Loucy (cell line): ENCODE results near the gene FGR.

ENCODE experiments used
- H2AFZ ChIP-seq: fragments of 200-600 bp; sonication (generic); 2 replicates; pipeline ENCODE4 v1.6.0; 2016; ENCODE audit warnings: antibody characterized with exemption, mild to moderate bottlenecking, low read length, moderate library complexity
- H3F3A ChIP-seq: fragments of 200-600 bp; 2 replicates; pipeline ENCODE4 v1.6.0; 2016; ENCODE audit warnings: antibody characterized with exemption, low read depth, mild to moderate bottlenecking
- H3K27me3 ChIP-seq: fragments of 200-600 bp; sonication (generic); 2 replicates; pipeline ENCODE4 v1.6.1; 2014; ENCODE audit warnings: low read length, mild to moderate bottlenecking; ENCODE audit not compliant: insufficient read depth, poor library complexity, severe bottlenecking
- H3K36me3 ChIP-seq: fragments of 200-600 bp; sonication (generic); 2 replicates; pipeline ENCODE4 v1.6.1; 2016; ENCODE audit warnings: low read length; ENCODE audit not compliant: insufficient read depth
- H3K4me1 ChIP-seq: fragments of 200-600 bp; sonication (generic); 2 replicates; pipeline ENCODE4 v1.5.1; 2014; ENCODE audit warnings: low read length, mild to moderate bottlenecking; ENCODE audit not compliant: insufficient read depth, poor library complexity, severe bottlenecking
- H3K4me2 ChIP-seq: fragments of 200-600 bp; sonication (generic); 2 replicates; pipeline ENCODE4 v1.6.0; 2014; ENCODE audit warnings: antibody characterized with exemption, low read length, low read depth, mild to moderate bottlenecking; ENCODE audit not compliant: poor library complexity, severe bottlenecking
- H3K4me3 ChIP-seq: fragments of 200-600 bp; sonication (generic); 2 replicates; pipeline ENCODE4 v1.5.1; 2014; ENCODE audit warnings: low read length, mild to moderate bottlenecking, mixed read lengths; ENCODE audit not compliant: poor library complexity, severe bottlenecking
- H3K79me2 ChIP-seq: fragments of 200-600 bp; sonication (generic); 2 replicates; pipeline ENCODE4 v1.6.1; 2014; ENCODE audit warnings: low read length; ENCODE audit not compliant: insufficient read depth
- H3K9ac ChIP-seq: fragments of 200-600 bp; sonication (generic); 2 replicates; pipeline ENCODE4 v1.6.0; 2014; ENCODE audit warnings: mild to moderate bottlenecking, low read depth, low read length, moderate library complexity; ENCODE audit not compliant: poor library complexity, severe bottlenecking
- H3K9me2 ChIP-seq: fragments of 200-600 bp; sonication (generic); replicated peaks from 2 replicates; pipeline ENCODE4 v1.6.1; 2016; ENCODE audit warnings: low read depth, low read length, mixed read lengths
- H3K9me3 ChIP-seq: fragments of 200-600 bp; sonication (generic); 2 replicates; pipeline ENCODE4 v1.6.1; 2014; ENCODE audit warnings: mild to moderate bottlenecking, antibody characterized with exemption, low read length, low read depth; ENCODE audit not compliant: insufficient read depth
- H4K20me1 ChIP-seq: fragments of 200-600 bp; sonication (generic); 2 replicates; pipeline ENCODE4 v1.6.0; 2014; ENCODE audit warnings: antibody characterized with exemption, low read length, mild to moderate bottlenecking; ENCODE audit not compliant: insufficient read depth, poor library complexity, severe bottlenecking
- CTCF ChIP-seq: fragments of 200-600 bp; sonication (generic); conservative IDR thresholded peaks from 2 replicates; pipeline ENCODE4 v1.5.1; 2014; ENCODE audit warnings: mild to moderate bottlenecking, antibody characterized with exemption, low read length
- EZH2phosphoT487 ChIP-seq: fragments of 200-600 bp; IDR thresholded peaks from 2 replicates; pipeline ENCODE4 v1.6.1; 2018; ENCODE audit warnings: antibody characterized with exemption, mild to moderate bottlenecking, moderate library complexity, borderline replicate concordance

Gene FGR

GRCh38 chr1:27655151-27655937 is 20.4 kb upstream of the FGR start:
- Histone ChIP-seq H3K36me3 (no peaks in the 10 kb centered on the region), H3K4me1 (peaks cover 33% of the 10 kb centered on the region), H3K4me2 (no peak overlapping the region), H3K9me2 (no peaks in the 10 kb centered on the region), H3K27me3 (no peaks in the 10 kb centered on the region), H3F3A (no peaks in the 10 kb centered on the region), H2AFZ (peak overlapping the region; percentile 50; the same call in 1 of the 2 replicates), H3K9me3 (no peaks in the 10 kb centered on the region), H4K20me1 (no peaks in the 10 kb centered on the region), H3K9ac (peak overlapping the region; percentile 32), H3K79me2 (no peaks in the 10 kb centered on the region), H3K4me3 (no peak overlapping the region)
- TF ChIP-seq CTCF (no peak), EZH2phosphoT487 (no peak)

GRCh38 chr1:27652111-27652864 is 17.3 kb upstream of the FGR start:
- H3K79me2 ChIP-seq, result no peaks in the 10 kb centered on the region
- TF ChIP-seq EZH2phosphoT487 (no peak), CTCF (no peak)
- no peaks in the 10 kb centered on the region for H3K27me3 ChIP-seq
- H4K20me1 ChIP-seq, result no peaks in the 10 kb centered on the region
- no peaks in the 10 kb centered on the region for H3F3A ChIP-seq
- H3K9me3 ChIP-seq, result no peaks in the 10 kb centered on the region
- H2AFZ ChIP-seq, result no peak overlapping the region
- H3K4me3 ChIP-seq, result no peak overlapping the region
- no peaks in the 10 kb centered on the region for H3K36me3 ChIP-seq
- H3K9ac ChIP-seq, result no peak overlapping the region
- H3K4me2 ChIP-seq, result no peak overlapping the region
- H3K4me1 ChIP-seq, result peaks cover 20% of the 10 kb centered on the region
- H3K9me2 ChIP-seq, result no peaks in the 10 kb centered on the region

GRCh38 chr1:27650539-27651175 is 15.7 kb upstream of the FGR start:
- Histone ChIP-seq H3K4me3 (no peak overlapping the region), H3K4me1 (peaks cover 16% of the 10 kb centered on the region), H3K4me2 (no peak overlapping the region), H2AFZ (peak overlapping the region; percentile 40), H3K27me3 (no peaks in the 10 kb centered on the region), H3K9me3 (no peaks in the 10 kb centered on the region), H3K9me2 (no peaks in the 10 kb centered on the region), H3F3A (no peaks in the 10 kb centered on the region), H3K36me3 (no peaks in the 10 kb centered on the region), H3K79me2 (no peaks in the 10 kb centered on the region), H3K9ac (peak overlapping the region; percentile 15), H4K20me1 (no peaks in the 10 kb centered on the region)
- TF ChIP-seq CTCF, result no peak
- TF ChIP-seq EZH2phosphoT487, result no peak
